ENCODE measurements around the gene UTP14A.

Gene UTP14A

GRCh38 chrX:129876771-129877305, 29.1 kb upstream of the UTP14A start:
- Histone ChIP-seq H4K8ac (ENCODE audit: low read depth, low read length) (no peak overlapping the region), H3K4me1 (ENCODE audit: control insufficient read depth, low read depth, low read length) (no peaks in the 10 kb centered on the region), H3K4me3 (ENCODE audit: low read length) (no peak overlapping the region), H3K27me3 (ENCODE audit: insufficient read depth, low read length, poor library complexity) (no peaks in the 10 kb centered on the region), H2AK5ac (ENCODE audit: low read length) (no peak overlapping the region), H3K18ac (ENCODE audit: low read length) (no peak overlapping the region), H4K5ac (ENCODE audit: low read length) (no peak overlapping the region), H3K23ac (ENCODE audit: low read length) (no peak overlapping the region), H2BK15ac (replicated peaks; ENCODE audit: low read depth) (no peak overlapping the region), H3K4ac (ENCODE audit: low read depth, low read length) (no peak overlapping the region), H3K79me1 (ENCODE audit: low read length) (no peaks in the 10 kb centered on the region), H3K9ac (ENCODE audit: low read length) (no peak overlapping the region), H3K79me2 (ENCODE audit: control insufficient read depth, insufficient read depth, low read length) (no peaks in the 10 kb centered on the region), H3K56ac (ENCODE audit: low read length) (no peak overlapping the region), H2BK5ac (ENCODE audit: low read length) (no peak overlapping the region), H3K4me2 (ENCODE audit: low read length) (no peak overlapping the region), H3K27ac (ENCODE audit: low read depth, low read length) (no peak overlapping the region), H2BK120ac (ENCODE audit: low read depth, low read length) (no peak overlapping the region), H3K36me3 (ENCODE audit: control insufficient read depth, insufficient read depth, low read length) (no peaks in the 10 kb centered on the region)
- peak; percentile 71 for DNase-seq
- WGBS (ENCODE audit: extremely low coverage, insufficient coverage, low lambda C conversion rate): no CpG with 5 or more reads among the region's 4 CpGs

GRCh38 chrX:129877401-129877800, 28.6 kb upstream of the UTP14A start:
- no peak overlapping the region for H2AK5ac ChIP-seq (ENCODE audit: low read length)
- H3K18ac ChIP-seq (ENCODE audit: low read length): no peak overlapping the region
- no peak overlapping the region for H3K4ac ChIP-seq (ENCODE audit: low read depth, low read length)
- no peak overlapping the region for H2BK120ac ChIP-seq (ENCODE audit: low read depth, low read length)
- H3K4me2 ChIP-seq (ENCODE audit: low read length): no peak overlapping the region
- H3K56ac ChIP-seq (ENCODE audit: low read length): no peak overlapping the region
- H3K4me3 ChIP-seq (ENCODE audit: low read length): no peak overlapping the region
- no peak overlapping the region for H2BK5ac ChIP-seq (ENCODE audit: low read length)
- H3K79me1 ChIP-seq (ENCODE audit: low read length): no peaks in the 10 kb centered on the region
- no peak for DNase-seq
- H3K27ac ChIP-seq (ENCODE audit: low read depth, low read length): no peak overlapping the region
- WGBS (ENCODE audit: extremely low coverage, insufficient coverage, low lambda C conversion rate): no CpG with 5 or more reads among the region's 5 CpGs
- no peak overlapping the region for H3K23ac ChIP-seq (ENCODE audit: low read length)
- H3K79me2 ChIP-seq (ENCODE audit: control insufficient read depth, insufficient read depth, low read length): no peaks in the 10 kb centered on the region
- H2BK15ac ChIP-seq (replicated peaks; ENCODE audit: low read depth): no peak overlapping the region
- no peak overlapping the region for H4K8ac ChIP-seq (ENCODE audit: low read depth, low read length)
- H3K36me3 ChIP-seq (ENCODE audit: control insufficient read depth, insufficient read depth, low read length): no peaks in the 10 kb centered on the region
- no peak overlapping the region for H3K9ac ChIP-seq (ENCODE audit: low read length)
- no peaks in the 10 kb centered on the region for H3K4me1 ChIP-seq (ENCODE audit: control insufficient read depth, low read depth, low read length)
- no peak overlapping the region for H4K5ac ChIP-seq (ENCODE audit: low read length)
- H3K27me3 ChIP-seq (ENCODE audit: insufficient read depth, low read length, poor library complexity): no peaks in the 10 kb centered on the region

GRCh38 chrX:129900054-129900453, 5.9 kb upstream of the UTP14A start:
- no peak for DNase-seq
- H3K4me3 ChIP-seq (ENCODE audit: low read length): no peak overlapping the region
- WGBS (ENCODE audit: extremely low coverage, insufficient coverage, low lambda C conversion rate): no CpG with 5 or more reads among the region's 6 CpGs
- no peak overlapping the region for H2BK120ac ChIP-seq (ENCODE audit: low read depth, low read length)
- no peak overlapping the region for H4K5ac ChIP-seq (ENCODE audit: low read length)
- H3K27ac ChIP-seq (ENCODE audit: low read depth, low read length): no peak overlapping the region
- no peak overlapping the region for H3K9ac ChIP-seq (ENCODE audit: low read length)
- H2AK5ac ChIP-seq (ENCODE audit: low read length): no peak overlapping the region
- H3K27me3 ChIP-seq (ENCODE audit: insufficient read depth, low read length, poor library complexity): no peaks in the 10 kb centered on the region
- H2BK15ac ChIP-seq (replicated peaks; ENCODE audit: low read depth): no peak overlapping the region
- no peaks in the 10 kb centered on the region for H3K79me1 ChIP-seq (ENCODE audit: low read length)
- no peaks in the 10 kb centered on the region for H3K4me1 ChIP-seq (ENCODE audit: control insufficient read depth, low read depth, low read length)
- no peak overlapping the region for H3K4ac ChIP-seq (ENCODE audit: low read depth, low read length)
- H3K23ac ChIP-seq (ENCODE audit: low read length): no peak overlapping the region
- no peak overlapping the region for H3K56ac ChIP-seq (ENCODE audit: low read length)
- H4K8ac ChIP-seq (ENCODE audit: low read depth, low read length): no peak overlapping the region
- H2BK5ac ChIP-seq (ENCODE audit: low read length): no peak overlapping the region
- no peak overlapping the region for H3K4me2 ChIP-seq (ENCODE audit: low read length)
- H3K18ac ChIP-seq (ENCODE audit: low read length): no peak overlapping the region
- no peaks in the 10 kb centered on the region for H3K79me2 ChIP-seq (ENCODE audit: control insufficient read depth, insufficient read depth, low read length)
- H3K36me3 ChIP-seq (ENCODE audit: control insufficient read depth, insufficient read depth, low read length): no peaks in the 10 kb centered on the region

GRCh38 chrX:129908636-129909035, 2.7 kb downstream of the UTP14A start:
- Histone ChIP-seq H3K9ac (ENCODE audit: low read length) (no peak overlapping the region), H3K4me3 (ENCODE audit: low read length) (no peak overlapping the region), H3K27ac (ENCODE audit: low read depth, low read length) (no peak overlapping the region), H3K18ac (ENCODE audit: low read length) (no peak overlapping the region), H3K56ac (ENCODE audit: low read length) (no peak overlapping the region), H3K4me1 (ENCODE audit: control insufficient read depth, low read depth, low read length) (no peaks in the 10 kb centered on the region), H2BK120ac (ENCODE audit: low read depth, low read length) (no peak overlapping the region), H3K79me2 (ENCODE audit: control insufficient read depth, insufficient read depth, low read length) (peaks cover 9% of the 10 kb centered on the region), H4K5ac (ENCODE audit: low read length) (no peak overlapping the region), H3K36me3 (ENCODE audit: control insufficient read depth, insufficient read depth, low read length) (no peaks in the 10 kb centered on the region), H3K27me3 (ENCODE audit: insufficient read depth, low read length, poor library complexity) (no peaks in the 10 kb centered on the region), H3K4me2 (ENCODE audit: low read length) (no peak overlapping the region), H3K23ac (ENCODE audit: low read length) (no peak overlapping the region), H4K8ac (ENCODE audit: low read depth, low read length) (no peak overlapping the region), H2BK5ac (ENCODE audit: low read length) (no peak overlapping the region), H2AK5ac (ENCODE audit: low read length) (no peak overlapping the region), H2BK15ac (replicated peaks; ENCODE audit: low read depth) (no peak overlapping the region), H3K79me1 (ENCODE audit: low read length) (no peaks in the 10 kb centered on the region), H3K4ac (ENCODE audit: low read depth, low read length) (no peak overlapping the region)
- no peak for DNase-seq
- WGBS (ENCODE audit: extremely low coverage, insufficient coverage, low lambda C conversion rate): no CpG with 5 or more reads among the region's 2 CpGs

GRCh38 chrX:129925305-129926092, 19.5 kb downstream of the UTP14A start:
- Histone ChIP-seq H2BK5ac (ENCODE audit: low read length) (no peak overlapping the region), H3K4me2 (ENCODE audit: low read length) (no peak overlapping the region), H3K4me1 (ENCODE audit: control insufficient read depth, low read depth, low read length) (no peaks in the 10 kb centered on the region), H3K18ac (ENCODE audit: low read length) (no peak overlapping the region), H4K8ac (ENCODE audit: low read depth, low read length) (no peak overlapping the region), H2BK15ac (replicated peaks; ENCODE audit: low read depth) (no peak overlapping the region), H2AK5ac (ENCODE audit: low read length) (no peak overlapping the region), H3K27ac (ENCODE audit: low read depth, low read length) (no peak overlapping the region), H3K4ac (ENCODE audit: low read depth, low read length) (no peak overlapping the region), H3K23ac (ENCODE audit: low read length) (no peak overlapping the region), H4K5ac (ENCODE audit: low read length) (no peak overlapping the region), H3K36me3 (ENCODE audit: control insufficient read depth, insufficient read depth, low read length) (peaks cover 2% of the 10 kb centered on the region), H3K27me3 (ENCODE audit: insufficient read depth, low read length, poor library complexity) (no peaks in the 10 kb centered on the region), H3K4me3 (ENCODE audit: low read length) (no peak overlapping the region), H3K56ac (ENCODE audit: low read length) (no peak overlapping the region), H3K9ac (ENCODE audit: low read length) (no peak overlapping the region), H3K79me1 (ENCODE audit: low read length) (no peaks in the 10 kb centered on the region), H3K79me2 (ENCODE audit: control insufficient read depth, insufficient read depth, low read length) (no peaks in the 10 kb centered on the region), H2BK120ac (ENCODE audit: low read depth, low read length) (no peak overlapping the region)
- no CpG with 5 or more reads among the region's 15 CpGs for WGBS (ENCODE audit: extremely low coverage, insufficient coverage, low lambda C conversion rate)
- DNase-seq: peak; percentile 68

Measured in mesendoderm (in vitro differentiated cells).